PC-9 (cell line): Measurements from ENCODE around the gene NR2E3. TPM values are rescaled to one million over a fixed set of nuclear protein-coding genes. Genes with fewer than 3 reads are reported as not detected.

Experiments used
- Bru-seq: library from RNA; stranded (reverse); fragments of 400-500 nt; gene quantifications from one replicate; lab custom pipeline; 2021; lab: Mats Ljungman, UMichigan
- BruChase-seq, 2 experiments: library from RNA; stranded (reverse); fragments of 400-500 nt; gene quantifications; one replicate each; lab custom pipeline; 2021; lab: Mats Ljungman, UMichigan
- BruUV-seq: library from RNA; stranded (reverse); fragments of 400-500 nt; replicated peaks from 2 replicates; lab custom pipeline; 2021; lab: Mats Ljungman, UMichigan
- CTCF ChIA-PET: fragments of 300-600 bp; sonication (Branson Sonifier 250); formaldehyde crosslinking; loops from one replicate; lab custom pipeline; 2022; ENCODE audit warnings: antibody characterized with exemption; lab: Charles Lee
- POLR2A ChIA-PET: fragments of 300-600 bp; sonication (Branson Sonifier 250); formaldehyde crosslinking; loops from one replicate; lab custom pipeline; 2022; ENCODE audit warnings: antibody characterized with exemption; ENCODE audit not compliant: unreplicated experiment; lab: Charles Lee
- DNase-seq, 2 experiments: peaks; one replicate each; pipeline versions ENCODE4 v3.0.0 to v3.0.0-alpha.2; 2015 to 2022; ENCODE audit warnings: mixed read lengths in 1 of 2
- H2AFZ ChIP-seq: fragments of 200-600 bp; sonication (generic); 2 replicates; pipeline ENCODE4 v1.8.1; 2017; ENCODE audit warnings: antibody characterized with exemption
- H3F3A ChIP-seq: fragments of 200-600 bp; sonication (generic); 2 replicates; pipeline ENCODE4 v1.8.1; 2017; ENCODE audit warnings: antibody characterized with exemption, mild to moderate bottlenecking, low read depth; ENCODE audit not compliant: insufficient read depth
- H3K27ac ChIP-seq: fragments of 200-600 bp; sonication (generic); 2 replicates; pipeline ENCODE4 v1.6.1; 2016; ENCODE audit warnings: mixed run types
- H3K27me3 ChIP-seq: fragments of 200-600 bp; sonication (generic); 2 replicates; pipeline ENCODE4 v1.6.1; 2016; ENCODE audit warnings: low read depth, mixed run types; ENCODE audit not compliant: insufficient read depth
- H3K36me3 ChIP-seq: fragments of 200-600 bp; sonication (generic); 2 replicates; pipeline ENCODE4 v1.6.1; 2016; ENCODE audit warnings: low read depth, mixed run types
- H3K4me1 ChIP-seq: fragments of 200-600 bp; sonication (generic); replicated peaks from 2 replicates; pipeline ENCODE4 v1.6.1; 2016; ENCODE audit warnings: mixed run types; ENCODE audit not compliant: insufficient read depth
- H3K4me2 ChIP-seq: fragments of 200-600 bp; sonication (generic); 2 replicates; pipeline ENCODE4 v1.6.1; 2017; ENCODE audit warnings: mixed run types
- H3K4me3 ChIP-seq: fragments of 200-600 bp; sonication (generic); 2 replicates; pipeline ENCODE4 v1.6.1; 2016; ENCODE audit warnings: mixed run types
- H3K79me2 ChIP-seq: fragments of 200-600 bp; sonication (generic); 2 replicates; pipeline ENCODE4 v1.6.1; 2017; ENCODE audit warnings: low read depth, mixed run types
- H3K9me2 ChIP-seq: fragments of 200-600 bp; sonication (generic); 2 replicates; pipeline ENCODE4 v1.8.1; 2017; ENCODE audit warnings: mild to moderate bottlenecking; ENCODE audit not compliant: insufficient read depth
- H3K9me3 ChIP-seq: fragments of 200-600 bp; sonication (generic); 2 replicates; pipeline ENCODE4 v1.8.1; 2016; ENCODE audit warnings: low read depth; ENCODE audit not compliant: insufficient read depth
- H4K20me1 ChIP-seq: fragments of 200-600 bp; sonication (generic); 2 replicates; pipeline ENCODE4 v1.8.1; 2017; ENCODE audit not compliant: insufficient read depth
- CTCF ChIP-seq: fragments of 200-600 bp; sonication (generic); conservative IDR thresholded peaks from 2 replicates; pipeline ENCODE4 v1.6.1; 2017; ENCODE audit warnings: mixed run types, antibody characterized with exemption, mild to moderate bottlenecking, moderate library complexity
- EZH2 ChIP-seq: fragments of 200-600 bp; sonication (generic); IDR thresholded peaks from 2 replicates; pipeline ENCODE4 v1.8.0; 2017; ENCODE audit warnings: antibody characterized with exemption, low read depth
- intact Hi-C: fragments of 100-400 bp; cut with micrococcal nuclease; formaldehyde crosslinking; loops from one replicate; pipeline ENCODE4 v1.10.0; 2022; ENCODE audit not compliant: unreplicated experiment
- long read RNA-seq: library from polyadenylated mRNA; stranded (forward); transcript quantifications from one replicate; pipeline ENCODE4 v2.0.0, GENCODE V29; 2022
- total RNA-seq: library from RNA; stranded (reverse); gene quantifications from 2 replicates; pipeline ENCODE4 v1.2.3, GENCODE V29; 2021

The NR2E3 gene
- 1.5 and 2.1 TPM in 2 replicates for total RNA-seq
- Bru-seq, nascent RNA: percentile 43 among the genes with signal in this experiment
- percentile 61 among the genes with signal in this experiment for BruChase-seq, experiment 1, labeled RNA remaining after a 2-hour chase
- BruChase-seq, experiment 2, labeled RNA remaining after a 6-hour chase: percentile 41 among the genes with signal in this experiment
- long read RNA-seq: 0 reads

GRCh38 chr15:71810256-71811035 is at the start of gene NR2E3:
Gene NR2E3 (plus strand): TSS chr15:71810554. CDS start chr15:71810744, 190 bp downstream.
- no peak for DNase-seq
- no peaks in the 10 kb centered on the region for H3K79me2 ChIP-seq
- H3K4me1 ChIP-seq: peaks cover 7% of the 10 kb centered on the region; the same call in 1 of the 2 replicates
- H3K27me3 ChIP-seq: no peaks in the 10 kb centered on the region
- H3K4me3 ChIP-seq: no peak within 1 kb of the TSS
- no peaks in the 10 kb centered on the region for H3K9me3 ChIP-seq
- H3F3A ChIP-seq: no peaks in the 10 kb centered on the region
- TF ChIP-seq CTCF (no peak), EZH2 (no peak)
- no peak within 1 kb of the TSS for H2AFZ ChIP-seq
- no TSS peak for BruUV-seq
- CTCF ChIA-PET: no interaction called here
- H3K27ac ChIP-seq: no peak within 1 kb of the TSS
- H3K9me2 ChIP-seq: no peaks in the 10 kb centered on the region
- no peak within 1 kb of the TSS for H3K4me2 ChIP-seq
- intact Hi-C loops: no loop called here
- no peaks in the 10 kb centered on the region for H3K36me3 ChIP-seq
- no peaks in the 10 kb centered on the region for H4K20me1 ChIP-seq
- POLR2A ChIA-PET: no interaction called here

- Histone ChIP-seq H3K36me3 (peaks cover 21% of the 10 kb centered on the region), H4K20me1 (no peaks in the 10 kb centered on the region), H3K4me3 (no peak overlapping the region), H3F3A (peaks cover 26% of the 10 kb centered on the region), H3K27me3 (no peaks in the 10 kb centered on the region), H3K9me2 (no peaks in the 10 kb centered on the region), H3K79me2 (no peaks in the 10 kb centered on the region), H3K9me3 (0 out of 2 replicates have a peak, but pooled peaks cover 9% of the 10 kb centered on the region), H3K4me2 (no peak overlapping the region; the same call in 1 of the 2 replicates), H3K27ac (peak overlapping the region; percentile 76), H2AFZ (no peak overlapping the region), H3K4me1 (peaks cover 17% of the 10 kb centered on the region)
- no TSS peak for BruUV-seq
- ChIA-PET CTCF (interaction anchor here (0.9 to 1.0 kb wide), 2 partner anchors 8 to 17 kb away, joined by 4 to 9 read pairs; no protein-coding TSS in a partner anchor), POLR2A (interaction anchor here (0.6 kb wide), 1 partner anchor 188 kb away, joined by 3 read pairs; no protein-coding TSS in a partner anchor)
- intact Hi-C loops: loop anchor here (1.0 kb wide), 1 partner anchor 14 kb away; no protein-coding TSS in a partner anchor
- TF ChIP-seq CTCF (no peak), EZH2 (no peak)
- no peak for DNase-seq
Measured at GRCh38 chr15:71760852-71761251, 49.5 kb upstream of the NR2E3 start.

- Histone ChIP-seq H3K36me3 (peaks cover 21% of the 10 kb centered on the region), H3K9me2 (no peaks in the 10 kb centered on the region), H3K79me2 (no peaks in the 10 kb centered on the region), H3K4me1 (peaks cover 17% of the 10 kb centered on the region), H3K27me3 (no peaks in the 10 kb centered on the region), H3K9me3 (0 out of 2 replicates have a peak, but pooled peaks cover 9% of the 10 kb centered on the region), H3K27ac (peak overlapping the region; percentile 76), H4K20me1 (no peaks in the 10 kb centered on the region), H2AFZ (no peak overlapping the region), H3F3A (peaks cover 26% of the 10 kb centered on the region), H3K4me3 (no peak overlapping the region), H3K4me2 (peak overlapping the region; percentile 39)
- no peak for TF ChIP-seq CTCF
- TF ChIP-seq EZH2: no peak
- BruUV-seq: no TSS peak
- peak; percentile 79 to 96 for DNase-seq
- intact Hi-C loops: loop anchor here (1.0 kb wide), 1 partner anchor 14 kb away; no protein-coding TSS in a partner anchor
- ChIA-PET POLR2A (interaction anchor here (0.6 to 0.8 kb wide), 2 partner anchors 13 to 189 kb away, joined by 3 to 9 read pairs; no protein-coding TSS in a partner anchor), CTCF (interaction anchor here (0.6 to 1.0 kb wide), 3 partner anchors 9 to 317 kb away, joined by 4 to 9 read pairs (median 6); no protein-coding TSS in a partner anchor)
Measured at GRCh38 chr15:71761649-71762048, 48.7 kb upstream of the NR2E3 start.
